GM10266 (cell line): ENCODE measurements around the gene GTSF1L.
"Not testable (repeated sequence)": the region's sequence is repeated elsewhere in the genome, so short reads cannot be mapped to it uniquely, and the experiment has no call there.

ENCODE experiments used
- DNase-seq: peaks from one replicate; pipeline ENCODE4 v3.0.0; 2012; ENCODE audit errors: extremely low spot score
- TF ChIP-seq, protein P1 (sequence below): IDR thresholded peaks from 2 replicates; pipeline ENCODE4 v1.5.1; 2012; ENCODE audit warnings: mild to moderate bottlenecking, low read depth; ENCODE audit not compliant: control insufficient read depth, insufficient read depth; ENCODE audit errors: missing control alignments

Gene GTSF1L

DNA sequence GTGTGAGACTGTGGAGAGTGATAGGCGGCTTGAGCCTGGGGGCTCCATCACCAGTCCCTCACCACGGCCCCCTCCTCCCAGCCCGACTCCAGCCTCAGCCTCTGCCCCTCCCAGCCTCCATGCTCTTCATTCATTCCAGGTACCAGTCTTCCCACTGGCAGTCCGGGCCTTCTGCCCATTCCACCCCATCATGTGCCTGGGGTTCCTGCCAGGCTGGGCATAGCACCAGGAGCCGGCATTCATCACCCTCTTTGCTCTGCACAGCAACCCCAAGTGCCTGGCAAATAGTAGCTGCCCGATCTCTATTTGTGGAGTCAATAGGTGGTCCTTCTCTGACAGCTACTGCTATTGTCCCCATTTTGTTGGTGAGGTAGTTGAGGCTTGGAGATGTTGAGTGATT lies 39.6 kb upstream of the GTSF1L start:
- no peak for DNase-seq
- TF ChIP-seq, protein P1, sequence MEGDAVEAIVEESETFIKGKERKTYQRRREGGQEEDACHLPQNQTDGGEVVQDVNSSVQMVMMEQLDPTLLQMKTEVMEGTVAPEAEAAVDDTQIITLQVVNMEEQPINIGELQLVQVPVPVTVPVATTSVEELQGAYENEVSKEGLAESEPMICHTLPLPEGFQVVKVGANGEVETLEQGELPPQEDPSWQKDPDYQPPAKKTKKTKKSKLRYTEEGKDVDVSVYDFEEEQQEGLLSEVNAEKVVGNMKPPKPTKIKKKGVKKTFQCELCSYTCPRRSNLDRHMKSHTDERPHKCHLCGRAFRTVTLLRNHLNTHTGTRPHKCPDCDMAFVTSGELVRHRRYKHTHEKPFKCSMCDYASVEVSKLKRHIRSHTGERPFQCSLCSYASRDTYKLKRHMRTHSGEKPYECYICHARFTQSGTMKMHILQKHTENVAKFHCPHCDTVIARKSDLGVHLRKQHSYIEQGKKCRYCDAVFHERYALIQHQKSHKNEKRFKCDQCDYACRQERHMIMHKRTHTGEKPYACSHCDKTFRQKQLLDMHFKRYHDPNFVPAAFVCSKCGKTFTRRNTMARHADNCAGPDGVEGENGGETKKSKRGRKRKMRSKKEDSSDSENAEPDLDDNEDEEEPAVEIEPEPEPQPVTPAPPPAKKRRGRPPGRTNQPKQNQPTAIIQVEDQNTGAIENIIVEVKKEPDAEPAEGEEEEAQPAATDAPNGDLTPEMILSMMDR, result no peak

DNA sequence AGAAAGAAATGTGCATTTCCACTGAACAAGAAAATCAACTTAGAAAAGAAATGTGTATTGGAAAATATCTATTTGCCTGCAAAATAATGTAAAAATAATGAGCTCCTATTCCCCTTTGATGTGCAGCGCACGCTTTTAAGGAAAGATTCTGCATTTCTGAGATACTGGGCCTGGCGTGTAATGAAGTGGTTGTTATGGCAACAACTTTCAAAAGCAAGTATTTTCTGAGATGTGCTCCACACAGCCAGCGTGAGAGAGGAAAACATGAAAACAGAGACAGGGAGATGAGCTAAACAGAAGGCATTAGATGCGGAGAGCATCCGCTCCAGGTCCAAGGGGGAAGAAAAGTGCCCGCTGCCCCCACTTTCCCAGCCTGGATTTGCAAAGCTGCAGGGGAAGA lies 39.1 kb upstream of the GTSF1L start:
- DNase-seq, result no peak
- TF ChIP-seq, protein P1, result no peak

DNA sequence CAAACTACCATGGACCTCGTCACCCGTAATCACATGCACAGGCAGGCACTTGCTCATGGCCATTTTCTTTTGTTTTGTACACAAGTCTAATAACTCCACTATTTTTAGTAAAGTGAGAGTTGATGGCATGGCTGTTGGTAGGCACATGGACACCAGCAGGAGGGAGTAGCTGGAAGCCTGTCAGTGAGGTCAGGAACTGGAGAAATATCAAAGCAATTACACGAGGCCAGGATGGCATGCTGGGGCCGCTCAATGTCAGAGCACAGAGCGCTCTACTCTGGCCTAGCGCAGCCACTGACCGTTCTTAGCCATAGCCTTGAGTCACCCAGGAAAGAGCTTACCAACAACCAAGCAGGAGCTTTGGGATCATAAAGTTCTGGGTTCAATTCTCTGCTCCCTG lies 36.1 kb upstream of the GTSF1L start:
- TF ChIP-seq, protein P1, result no peak
- DNase-seq, result no peak

DNA sequence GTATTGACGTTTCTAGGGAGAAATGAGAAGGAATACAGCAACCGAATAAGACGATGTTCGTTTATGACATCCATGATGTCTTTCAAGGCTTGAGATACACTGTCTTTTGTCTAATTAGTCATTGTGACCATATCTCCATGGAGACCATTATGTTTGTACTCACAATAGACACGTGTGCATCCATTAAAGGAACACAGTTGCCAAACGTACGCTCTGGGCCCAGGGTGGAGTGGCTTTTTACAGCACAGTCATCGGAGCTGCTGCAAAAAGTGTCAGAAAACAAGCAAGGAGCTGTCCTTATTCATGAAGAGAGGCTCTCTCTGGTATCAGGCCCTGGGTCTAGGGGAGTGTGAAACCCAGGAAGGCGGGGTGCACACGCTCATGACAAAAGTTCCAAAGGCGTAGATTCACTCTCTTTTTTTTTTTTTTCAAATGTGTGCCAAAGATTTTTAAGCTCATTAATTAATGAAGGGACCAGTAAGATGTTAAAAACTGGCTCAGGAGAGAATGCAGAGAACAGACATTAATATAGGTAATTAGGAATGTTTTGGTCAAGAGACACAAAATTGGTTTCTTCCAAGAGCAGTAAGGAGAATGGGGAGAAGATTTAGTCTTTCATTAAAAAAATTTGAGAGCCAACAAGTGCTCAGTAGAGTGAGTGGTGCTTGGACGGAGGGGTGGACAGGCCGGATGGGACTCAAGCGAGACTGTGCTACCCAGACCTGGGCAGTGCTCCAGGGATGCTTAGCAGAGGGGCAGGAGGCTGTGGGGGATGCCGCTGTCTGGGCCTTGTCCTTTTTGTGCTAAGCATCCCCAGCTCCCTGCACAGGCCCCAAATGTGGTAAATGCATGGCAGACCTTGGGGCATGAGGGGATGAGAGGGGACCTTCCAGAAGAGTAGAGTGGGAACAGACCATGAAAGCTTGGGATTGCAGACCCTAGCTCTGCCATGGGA lies 34.9 kb upstream of the GTSF1L start:
- TF ChIP-seq, protein P1, result no peak

DNA sequence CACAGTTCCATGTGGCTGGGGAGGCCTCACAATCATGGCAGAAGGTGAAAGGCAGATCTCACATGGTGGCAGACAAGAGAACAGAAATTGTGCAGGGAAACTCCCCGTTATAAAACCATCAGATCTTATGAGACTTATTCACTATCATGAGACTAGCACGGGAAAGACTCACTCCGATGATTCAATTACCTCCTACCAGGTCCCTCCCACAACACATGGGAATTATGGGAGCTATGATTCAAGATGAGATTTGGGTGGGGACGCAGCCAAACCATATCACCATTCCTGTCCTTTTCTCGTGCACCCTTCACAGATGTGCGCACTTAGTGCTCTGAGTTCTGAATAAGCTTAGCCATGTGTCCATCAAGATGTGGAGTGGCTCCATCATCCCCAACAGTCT lies 31.1 kb upstream of the GTSF1L start:
- not testable (repeated sequence) for DNase-seq

More for the DNA sequence above, 34.9 kb upstream of the GTSF1L start:
- no peak for DNase-seq

DNA sequence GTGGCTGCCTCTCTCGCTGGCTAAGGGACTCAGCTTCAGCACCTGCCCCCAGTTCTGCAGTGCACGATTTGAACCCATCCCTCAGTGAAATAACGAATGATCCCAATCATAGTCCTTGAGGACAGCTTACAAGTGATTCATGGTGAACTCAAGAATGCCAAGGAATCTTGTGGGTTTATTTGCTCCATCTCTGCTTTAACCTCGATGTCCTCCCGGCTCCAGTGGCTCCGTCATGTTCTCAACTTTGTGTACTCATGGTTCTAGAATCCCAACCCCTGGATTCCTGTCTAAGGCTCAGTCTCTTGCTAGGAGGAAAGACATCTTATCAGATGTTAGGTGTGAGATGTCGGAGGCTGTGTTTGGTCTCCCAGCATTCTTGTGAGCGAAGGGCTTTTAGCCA lies 29.0 kb upstream of the GTSF1L start:
- TF ChIP-seq, protein P1, result no peak
- DNase-seq, result no peak

DNA sequence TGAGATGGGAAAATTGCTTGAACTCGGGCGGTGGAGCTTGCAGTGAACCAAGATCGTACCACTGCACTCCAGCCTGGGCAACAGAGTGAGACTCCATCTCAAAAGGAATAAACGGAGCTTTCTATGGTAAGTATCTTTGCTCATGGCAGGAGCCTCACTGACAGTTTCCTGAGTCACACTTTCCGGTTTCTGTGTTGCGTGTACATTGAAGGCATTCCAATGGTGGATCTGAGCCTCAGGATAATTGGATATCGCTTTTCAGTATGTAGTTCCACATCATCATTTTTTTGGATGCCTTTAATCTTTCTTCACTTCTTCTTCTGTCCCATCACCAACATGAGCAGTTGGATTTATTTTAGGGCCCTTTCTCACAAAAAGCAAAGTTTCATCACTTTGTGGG lies 28.6 kb upstream of the GTSF1L start:
- DNase-seq, result no peak
- TF ChIP-seq, protein P1, result no peak
